ACHN (cell line): ENCODE data around the gene IDH2.
A peak's percentile ranks its signal among the peaks of the same experiment; 100 is the strongest.
"Not testable (repeated sequence)": the region's sequence is repeated elsewhere in the genome, so short reads cannot be mapped to it uniquely, and the experiment has no call there.

Experiments used
- DNase-seq: peaks from one replicate; pipeline ENCODE4 v3.0.0-alpha.2; 2015
- in situ Hi-C: cut with HindIII; loops from 2 replicates; pipeline ENCODE4 v1.10.0; 2017; ENCODE audit warnings: low sequenced_read_pairs, low pct_ligation_motif_present, low pct_unique_long_range_greater_than_20kb

IDH2 gene

GRCh38 chr15:90101969-90102890, at the start of gene IDH2:
Gene IDH2, minus strand, starts transcription at chr15:90102468. Its CDS starts 78 bp downstream, at chr15:90102390.
- DNase-seq: peak; percentile 84
- in situ Hi-C loops: no loop called here

- in situ Hi-C loops, DNase-seq: not testable (repeated sequence)
Observed at GRCh38 chr15:90150551-90150950, 48.3 kb upstream of the IDH2 start.

GRCh38 chr15:90149609-90150340, 47.5 kb upstream of the IDH2 start:
- in situ Hi-C loops: no loop called here
- DNase-seq: no peak

DNA sequence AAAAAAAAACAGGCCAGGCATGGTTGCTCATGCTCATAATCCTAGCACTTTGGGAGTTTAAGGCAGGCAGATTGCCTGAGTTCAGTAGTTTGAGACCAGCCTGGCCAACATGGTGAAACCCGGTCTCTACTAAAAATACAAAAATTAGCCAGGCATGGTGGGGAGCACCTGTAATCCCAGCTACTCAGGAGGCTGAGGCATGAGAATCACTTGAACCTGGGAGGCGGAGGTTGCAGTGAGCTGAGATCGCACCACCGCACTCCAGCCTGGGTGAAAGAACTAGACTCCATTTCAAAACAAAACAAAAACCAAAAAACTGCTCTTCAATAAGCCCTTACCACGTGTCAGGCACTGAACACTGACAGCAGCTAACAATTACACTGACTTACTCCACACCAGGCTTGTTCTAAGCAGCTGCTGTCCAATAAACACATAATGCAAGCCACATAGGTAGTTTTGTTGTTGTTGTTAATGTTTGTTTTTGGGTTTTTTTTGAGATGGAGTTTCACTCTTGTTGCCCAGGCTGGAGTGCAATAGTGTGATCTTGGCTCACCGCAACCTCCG, 44.0 kb upstream of the IDH2 start:
- DNase-seq, in situ Hi-C loops: not testable (repeated sequence)

DNA sequence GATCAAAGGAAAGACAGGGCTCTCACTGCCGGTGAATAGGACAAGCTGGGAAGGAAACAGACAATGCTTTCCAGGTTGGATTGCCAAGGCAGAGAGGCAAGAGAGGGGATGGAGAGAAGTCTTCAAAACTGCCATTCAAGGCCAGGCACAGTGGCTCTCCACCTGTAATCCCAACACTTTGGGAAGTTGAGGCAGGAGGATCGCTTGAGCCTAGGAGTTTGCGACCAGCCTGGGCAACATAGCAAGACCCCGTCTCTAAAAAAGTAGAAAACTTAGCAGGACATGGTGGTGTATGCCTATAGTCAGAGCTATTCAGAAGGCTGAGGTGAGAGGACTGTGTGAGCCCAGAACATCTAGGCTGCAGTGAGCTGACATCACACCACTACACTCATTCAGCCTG, 43.5 kb upstream of the IDH2 start:
- in situ Hi-C loops: no loop called here
- DNase-seq: no peak

DNA sequence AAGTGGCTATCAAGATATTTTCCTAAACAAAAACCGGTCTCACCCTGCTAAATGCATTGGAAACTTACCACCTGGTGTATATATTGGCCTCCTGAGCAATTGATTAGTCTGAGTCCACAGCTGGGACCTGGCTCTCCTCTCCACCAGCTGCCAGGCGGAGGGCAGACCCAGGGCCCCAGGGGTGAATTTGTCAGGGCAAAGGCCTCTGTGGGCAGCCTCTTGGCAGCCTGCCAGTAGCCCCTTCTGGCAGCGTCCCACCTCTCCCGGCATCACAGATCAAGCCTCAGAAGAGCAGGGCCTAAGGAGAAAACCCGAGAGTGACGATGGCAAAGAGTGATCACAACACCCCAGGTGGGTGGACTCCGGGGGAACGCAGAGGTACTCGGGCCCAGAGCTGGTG, 43.0 kb upstream of the IDH2 start:
- in situ Hi-C loops: no loop called here

GRCh38 chr15:90143166-90143655, 40.9 kb upstream of the IDH2 start:
- in situ Hi-C loops: no loop called here
- DNase-seq: peak; percentile 52

More for the DNA sequence above, 43.0 kb upstream of the IDH2 start:
- no peak for DNase-seq

DNA sequence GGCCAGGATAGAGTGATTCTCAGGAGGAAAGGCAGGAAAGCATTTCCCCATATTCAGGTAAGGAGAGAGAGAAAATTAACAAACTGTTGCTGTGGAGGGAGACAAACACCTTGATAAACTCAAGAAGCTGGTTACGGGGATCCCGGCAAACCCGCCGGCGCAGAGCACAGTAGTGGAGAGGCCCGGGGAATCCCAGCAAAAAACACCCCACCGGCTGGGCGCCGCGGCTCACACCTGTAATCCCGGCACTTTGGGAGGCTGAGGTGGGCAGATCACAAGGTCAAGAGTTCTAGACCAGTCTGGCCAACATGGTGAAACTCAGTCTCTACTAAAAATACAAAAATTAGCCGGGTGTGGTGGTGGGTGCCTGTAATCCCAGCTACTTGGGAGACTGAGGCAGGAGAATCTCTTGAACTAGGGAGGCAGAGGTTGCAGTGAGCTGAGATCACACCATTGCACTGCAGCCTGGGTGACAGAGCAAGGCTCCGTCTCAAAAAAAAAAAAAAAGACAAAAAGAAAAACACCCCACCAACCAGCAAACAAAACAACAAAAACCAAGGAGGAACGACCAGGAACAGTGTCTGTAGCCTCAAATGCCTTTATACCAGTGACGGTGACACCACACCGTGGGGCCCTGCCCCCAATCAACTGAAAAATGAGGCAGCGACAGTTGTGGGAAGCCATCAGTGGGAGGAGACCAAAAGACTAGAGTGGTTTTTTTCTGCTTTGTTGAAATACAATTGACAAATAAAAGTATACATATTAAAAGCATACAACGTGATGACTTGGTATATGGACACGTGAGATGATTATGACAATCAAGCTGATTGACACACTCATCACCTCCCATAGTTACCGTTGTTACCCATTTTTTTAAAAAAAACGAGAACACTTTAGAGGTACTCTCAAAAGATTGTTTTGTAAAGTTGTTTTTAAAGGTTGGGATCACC, 40.2 kb upstream of the IDH2 start:
- DNase-seq: no peak
- in situ Hi-C loops: no loop called here

DNA sequence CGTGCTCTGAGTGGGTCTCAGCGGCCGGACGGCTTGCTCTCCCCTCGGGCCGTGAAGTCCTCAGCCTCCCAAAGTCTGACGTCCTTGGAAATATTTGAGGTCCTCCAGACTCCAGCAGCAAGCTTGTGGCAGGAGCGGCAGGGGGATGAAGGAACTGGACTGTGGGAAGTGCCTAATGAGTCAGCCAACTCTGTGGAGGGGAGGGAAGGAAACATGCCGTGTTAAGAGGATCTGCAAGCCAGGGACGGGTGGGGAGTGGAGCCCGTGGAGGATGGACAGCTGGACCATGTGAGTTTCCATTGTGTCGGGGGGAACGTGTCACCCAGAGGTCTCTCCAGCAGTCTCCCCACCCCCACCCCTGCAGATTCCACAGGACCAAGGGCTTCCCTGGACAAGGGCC, 39.4 kb upstream of the IDH2 start:
- DNase-seq: no peak

GRCh38 chr15:90139549-90139948, 37.3 kb upstream of the IDH2 start:
- DNase-seq, in situ Hi-C loops: not testable (repeated sequence)

More for the DNA sequence above, 39.4 kb upstream of the IDH2 start:
- in situ Hi-C loops: no loop called here

- no peak for DNase-seq
- in situ Hi-C loops: no loop called here
Observed at GRCh38 chr15:90138071-90138833, 36.0 kb upstream of the IDH2 start.

- in situ Hi-C loops: no loop called here
- no peak for DNase-seq
Observed at GRCh38 chr15:90132437-90132836, 30.2 kb upstream of the IDH2 start.

DNA sequence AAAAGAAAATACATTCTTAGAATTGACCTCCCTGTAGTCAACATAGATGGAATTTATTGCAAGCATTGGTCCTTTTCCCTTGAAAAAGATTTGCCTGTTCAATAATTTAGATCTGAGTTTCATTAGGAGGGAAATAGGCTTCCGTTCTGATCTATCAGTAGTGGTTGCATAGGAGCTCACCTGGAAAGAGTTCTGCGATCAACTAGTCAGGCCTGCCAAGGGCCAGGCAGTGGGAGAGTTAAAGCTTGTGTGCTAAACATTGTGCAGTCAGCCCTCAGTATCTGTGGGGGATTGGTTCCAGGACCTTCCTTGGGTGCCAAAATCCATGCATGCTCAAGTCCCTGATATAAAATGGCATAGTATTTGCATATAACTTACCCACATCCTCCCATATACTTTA, 29.6 kb upstream of the IDH2 start:
- no peak for DNase-seq
- in situ Hi-C loops: no loop called here

- DNase-seq: no peak
- in situ Hi-C loops: no loop called here
Observed at GRCh38 chr15:90130291-90130690, 28.0 kb upstream of the IDH2 start.

GRCh38 chr15:90126596-90127435, 24.5 kb upstream of the IDH2 start:
- DNase-seq: peak; percentile 28
- in situ Hi-C loops: no loop called here

GRCh38 chr15:90126022-90126421, 23.8 kb upstream of the IDH2 start:
- in situ Hi-C loops: no loop called here
- DNase-seq: no peak

DNA sequence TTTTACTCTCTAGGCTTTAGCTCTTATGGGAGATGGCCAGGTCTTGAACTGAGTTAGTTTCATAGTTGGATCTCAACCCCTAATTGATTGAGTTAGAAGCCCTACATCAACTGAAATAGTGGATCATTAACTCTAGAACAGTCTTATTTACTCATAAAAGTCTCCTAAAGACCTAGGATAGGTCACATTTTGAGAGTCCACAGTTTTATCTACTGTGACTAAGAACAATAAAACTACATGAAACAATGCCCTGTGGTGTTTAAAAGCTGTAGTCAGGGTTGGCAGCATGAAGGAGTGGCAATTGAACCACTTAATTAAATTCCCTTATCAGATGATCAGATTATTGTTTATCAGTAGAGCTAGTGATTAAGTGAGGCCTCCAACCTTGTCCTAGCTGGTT, 22.2 kb upstream of the IDH2 start:
- in situ Hi-C loops: no loop called here
- no peak for DNase-seq
